Esophagus muscularis mucosa (tissue), 3 donors: Measurements from ENCODE around the gene UACA.

Experiments used
- CTCF ChIP-seq, 3 experiments: fragments of 200-600 bp in 2 of 3; fragments of 450-650 bp in 1 of 3; sonication (generic) in 2 of 3; IDR thresholded peaks; one replicate each; pipeline ENCODE4 v1.5.1; 2017 to 2019; ENCODE audit warnings: antibody characterized with exemption in 3 of 3, mild to moderate bottlenecking in 2 of 3, moderate library complexity in 1 of 3
- EP300 ChIP-seq: sonication (generic); formaldehyde crosslinking; IDR thresholded peaks from one replicate; pipeline ENCODE4 v1.6.1; 2017; ENCODE audit warnings: antibody characterized with exemption

GRCh38 chr15:70761046-70761445 is 2.3 kb downstream of the UACA start:
- TF ChIP-seq CTCF (IDR thresholded peaks at IDR 0.05) (no peak), EP300 (no peak)
